Measurements from ENCODE around the gene RTP1.

Gene RTP1

DNA sequence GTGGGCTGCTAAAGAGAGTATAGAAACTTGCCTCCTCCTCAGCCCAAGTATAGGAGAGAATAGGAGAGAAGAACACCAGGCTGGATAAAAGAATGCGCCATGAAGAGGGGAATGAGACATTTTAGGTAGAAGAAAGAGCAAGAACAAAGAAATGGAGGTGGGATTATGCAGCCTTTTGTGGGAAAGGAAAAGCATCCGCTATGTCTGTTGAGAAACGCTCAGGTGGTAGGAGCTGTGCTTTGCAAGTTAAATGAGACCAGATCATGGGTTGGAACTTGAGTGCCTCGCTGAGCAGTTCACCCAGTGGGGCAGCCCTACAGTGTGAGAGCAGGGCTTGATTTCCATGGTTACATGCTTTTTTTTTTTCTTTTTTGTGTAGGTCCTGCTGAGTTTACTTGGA, 11.5 kb upstream of the RTP1 start:
- DNase-seq (ENCODE audit: low spot score): no peak
- TF ChIP-seq, protein P1, sequence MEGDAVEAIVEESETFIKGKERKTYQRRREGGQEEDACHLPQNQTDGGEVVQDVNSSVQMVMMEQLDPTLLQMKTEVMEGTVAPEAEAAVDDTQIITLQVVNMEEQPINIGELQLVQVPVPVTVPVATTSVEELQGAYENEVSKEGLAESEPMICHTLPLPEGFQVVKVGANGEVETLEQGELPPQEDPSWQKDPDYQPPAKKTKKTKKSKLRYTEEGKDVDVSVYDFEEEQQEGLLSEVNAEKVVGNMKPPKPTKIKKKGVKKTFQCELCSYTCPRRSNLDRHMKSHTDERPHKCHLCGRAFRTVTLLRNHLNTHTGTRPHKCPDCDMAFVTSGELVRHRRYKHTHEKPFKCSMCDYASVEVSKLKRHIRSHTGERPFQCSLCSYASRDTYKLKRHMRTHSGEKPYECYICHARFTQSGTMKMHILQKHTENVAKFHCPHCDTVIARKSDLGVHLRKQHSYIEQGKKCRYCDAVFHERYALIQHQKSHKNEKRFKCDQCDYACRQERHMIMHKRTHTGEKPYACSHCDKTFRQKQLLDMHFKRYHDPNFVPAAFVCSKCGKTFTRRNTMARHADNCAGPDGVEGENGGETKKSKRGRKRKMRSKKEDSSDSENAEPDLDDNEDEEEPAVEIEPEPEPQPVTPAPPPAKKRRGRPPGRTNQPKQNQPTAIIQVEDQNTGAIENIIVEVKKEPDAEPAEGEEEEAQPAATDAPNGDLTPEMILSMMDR (IDR thresholded peaks at IDR 0.05; ENCODE audit: extremely low read depth, missing control alignments): no peak

DNA sequence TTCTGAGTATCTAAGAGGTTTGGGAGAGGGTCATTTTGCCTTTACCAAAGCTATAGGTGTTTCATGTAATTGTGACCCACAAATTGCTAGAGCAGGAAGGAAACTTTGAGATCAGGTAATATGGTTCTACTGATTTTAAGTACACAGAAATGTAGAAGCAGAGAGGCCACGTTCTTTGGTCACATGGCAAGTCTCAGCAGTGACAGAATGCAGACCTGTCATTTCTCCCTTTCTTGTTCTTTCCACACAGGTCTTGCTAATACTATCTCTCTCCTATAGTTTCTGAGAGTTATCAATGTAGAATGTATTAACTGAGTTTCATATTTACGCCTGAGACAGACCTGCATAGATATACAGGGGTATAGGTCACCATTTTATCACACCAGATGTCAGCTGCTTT, 10.9 kb upstream of the RTP1 start:
- no peak for DNase-seq (ENCODE audit: low spot score)
- TF ChIP-seq, protein P1 (IDR thresholded peaks at IDR 0.05; ENCODE audit: extremely low read depth, missing control alignments): no peak

DNA sequence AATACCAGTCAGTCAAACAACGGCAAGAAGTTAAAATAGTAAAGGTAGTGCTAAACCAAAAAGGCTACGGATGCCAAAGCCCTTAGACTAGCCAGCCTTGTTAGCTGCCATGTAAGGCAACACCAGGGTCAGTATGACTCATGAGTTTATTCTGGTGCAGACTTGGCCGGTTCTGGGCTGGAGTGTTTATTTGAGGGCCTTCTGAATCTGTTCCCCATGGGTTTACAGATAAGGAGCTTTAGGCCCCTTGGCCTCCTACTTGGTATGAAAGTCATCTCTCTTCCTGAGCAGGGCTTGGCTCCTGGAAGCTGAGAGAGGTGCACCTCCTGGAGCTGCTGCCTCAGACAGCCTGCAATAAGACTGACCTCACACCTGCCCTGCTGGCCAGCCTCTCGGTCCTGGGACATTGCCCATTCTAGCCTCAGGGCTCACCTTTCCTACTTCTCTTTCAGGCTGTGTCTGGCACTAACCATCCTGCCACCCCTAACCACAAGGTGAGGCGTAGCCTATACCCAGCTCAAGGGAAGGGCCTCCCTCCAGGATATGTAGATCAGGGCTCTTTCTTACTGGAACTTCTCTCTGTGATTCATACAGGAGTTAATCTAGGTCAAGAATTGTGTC, 10.4 kb upstream of the RTP1 start:
- TF ChIP-seq, protein P1 (IDR thresholded peaks at IDR 0.05; ENCODE audit: extremely low read depth, missing control alignments): no peak
- DNase-seq (ENCODE audit: low spot score): no peak

DNA sequence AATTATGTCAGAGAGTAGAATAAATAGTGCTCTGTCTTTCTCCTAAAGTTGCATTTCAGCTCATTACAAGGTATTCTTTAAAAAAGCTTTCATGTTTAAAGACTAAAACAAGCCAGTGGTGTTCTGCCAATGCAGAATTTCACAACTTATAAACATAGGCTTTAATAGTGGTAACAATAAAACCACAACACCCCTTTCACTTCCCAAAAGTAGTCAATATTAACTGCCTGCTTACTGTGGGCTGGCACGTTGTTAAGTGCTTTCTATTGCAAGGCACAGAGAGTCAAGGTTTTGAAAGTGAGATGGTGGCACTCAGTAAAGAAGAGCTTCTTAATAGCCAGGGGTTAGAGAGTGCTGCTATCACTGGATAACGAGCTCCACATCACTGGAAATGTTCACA, 8.4 kb upstream of the RTP1 start:
- TF ChIP-seq, protein P1 (IDR thresholded peaks at IDR 0.05; ENCODE audit: extremely low read depth, missing control alignments): no peak
- no peak for DNase-seq (ENCODE audit: low spot score)

DNA sequence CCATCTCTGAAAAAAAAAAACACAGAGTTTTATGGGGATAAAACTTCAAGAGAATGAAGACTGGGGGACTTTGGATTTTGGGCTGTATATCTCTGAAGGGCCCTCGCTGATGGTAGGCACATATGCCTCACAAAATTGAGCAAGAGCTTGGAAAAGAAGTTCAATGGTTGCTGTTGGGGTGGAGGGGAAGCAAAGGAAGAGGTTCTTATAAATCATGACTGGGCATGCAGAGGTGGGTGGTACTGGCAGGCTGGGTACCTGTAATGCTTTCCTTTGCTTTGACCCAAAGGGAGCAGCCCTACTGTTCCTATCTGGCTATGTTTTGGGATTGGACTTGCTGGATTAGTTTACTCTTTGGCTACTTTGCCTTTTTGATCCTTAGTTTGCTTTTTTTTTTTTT, 6.0 kb upstream of the RTP1 start:
- DNase-seq (ENCODE audit: low spot score): no peak
- TF ChIP-seq, protein P1 (IDR thresholded peaks at IDR 0.05; ENCODE audit: extremely low read depth, missing control alignments): no peak

DNA sequence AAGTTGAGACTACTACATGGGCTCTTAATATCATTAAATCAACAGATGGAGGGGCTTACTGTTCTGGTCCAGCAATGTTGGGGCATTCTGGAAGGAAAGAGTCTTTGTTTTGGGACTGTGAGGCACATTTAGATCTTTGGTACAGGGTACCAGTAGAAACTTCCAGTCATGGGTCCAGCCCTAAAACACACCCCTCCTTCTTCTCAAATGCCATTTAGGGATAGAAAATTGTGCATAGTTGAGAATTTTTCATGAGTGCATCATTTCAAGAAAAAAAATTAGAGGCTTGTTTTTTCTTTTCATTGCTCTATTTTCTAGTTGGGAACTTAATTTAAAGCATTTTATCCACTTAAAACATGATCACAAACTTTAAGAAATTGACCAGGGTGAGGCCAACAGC, 4.1 kb upstream of the RTP1 start:
- TF ChIP-seq, protein P1 (IDR thresholded peaks at IDR 0.05; ENCODE audit: extremely low read depth, missing control alignments): no peak
- no peak for DNase-seq (ENCODE audit: low spot score)

DNA sequence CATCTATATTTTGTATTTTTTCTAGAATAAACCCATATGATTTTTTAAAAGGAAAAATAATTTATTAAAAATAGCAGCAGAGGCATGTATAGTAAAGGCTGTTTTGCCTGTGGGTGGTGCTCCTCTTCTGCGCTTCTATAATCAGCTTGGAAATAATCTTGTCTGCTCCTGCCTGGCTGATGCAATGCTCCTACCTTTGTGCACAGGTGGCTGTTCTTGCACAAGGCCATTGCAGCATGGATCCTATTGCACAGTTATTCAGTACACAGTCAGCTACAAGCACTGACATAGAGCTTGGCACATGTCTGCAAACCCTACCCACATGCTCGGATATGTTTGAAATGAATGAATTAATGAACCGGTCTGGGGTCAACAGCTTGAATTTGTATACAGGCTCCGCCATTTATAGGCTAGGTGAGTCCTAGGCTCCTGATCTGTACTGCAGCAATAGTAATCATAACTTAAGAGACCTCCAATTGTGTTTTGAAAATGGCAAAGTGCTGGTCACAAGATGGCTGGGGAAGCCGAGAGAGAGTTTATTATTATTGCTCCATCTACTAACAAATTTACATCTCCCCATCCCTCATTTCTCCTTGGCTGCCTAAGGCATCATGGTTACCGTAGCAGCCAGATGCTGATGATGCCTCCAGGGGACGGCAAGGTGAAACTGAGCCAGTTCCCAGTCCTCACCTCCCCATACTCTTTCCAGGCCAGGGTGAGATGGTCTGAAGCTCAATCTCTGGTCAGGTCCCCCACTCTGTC, 532 bp upstream of the RTP1 start:
- no peak for DNase-seq (ENCODE audit: low spot score)
- TF ChIP-seq, protein P1 (IDR thresholded peaks at IDR 0.05; ENCODE audit: extremely low read depth, missing control alignments): no peak
